Left lung (tissue), 10 donors: Measurements from ENCODE around the gene SLC2A4. TPM values are rescaled to one million over a fixed set of nuclear protein-coding genes. Genes with fewer than 3 reads are reported as not detected.

Source experiments
- ATAC-seq: fragments of 200-7000 bp; cut with Tn5 transposase; one replicate; pipeline ENCODE4 v1.9.1; 2020; ENCODE audit warnings: moderate library complexity
- DNase-seq, 4 donors: peaks; one replicate each; pipeline ENCODE4 v3.0.0-alpha.2; 2013 to 2020
- H3K27ac ChIP-seq, 2 donors: fragments of 200-600 bp; sonication (generic) in 1 of 2; one replicate each; pipeline versions ENCODE4 v1.5.0 to v1.8.0; 2020 to 2021
- H3K27me3 ChIP-seq, 2 donors: fragments of 200-600 bp; sonication (generic) in 1 of 2; one replicate each; pipeline versions ENCODE4 v1.5.0 to v1.8.0; 2020 to 2021
- H3K36me3 ChIP-seq, 2 donors: fragments of 200-600 bp; sonication (generic) in 1 of 2; one replicate each; pipeline versions ENCODE4 v1.5.0 to v1.8.0; 2020 to 2021
- H3K4me1 ChIP-seq, 2 donors: fragments of 200-600 bp; one replicate each; pipeline ENCODE4 v1.8.0; 2021
- H3K4me3 ChIP-seq, 2 donors: fragments of 200-600 bp; sonication (generic) in 1 of 2; one replicate each; pipeline versions ENCODE4 v1.5.0 to v1.8.0; 2020 to 2021; ENCODE audit warnings: mild to moderate bottlenecking in 1 of 2
- H3K9me3 ChIP-seq, 2 donors: fragments of 200-600 bp; sonication (generic) in 1 of 2; one replicate each; pipeline versions ENCODE4 v1.5.0 to v1.8.0; 2020 to 2021
- intact Hi-C, 2 donors: fragments of 100-400 bp; cut with DNase I; formaldehyde crosslinking; loops; one replicate each; pipeline versions ENCODE4 v1.11.2 to v1.14.2; 2022
- polyA plus RNA-seq, 6 donors: library from polyadenylated mRNA; unstranded; fragments of 120-200 nt; gene quantifications; one replicate each; pipeline ENCODE4 v1.2.1, GENCODE V29; 2013; ENCODE audit not compliant: insufficient read length in 6 of 6
- total RNA-seq, 2 donors: library from RNA; stranded (reverse); fragmentation: NEBNext Ultra II Directional; extraction: Animal tissue kit (Norgen Biotek cat#: 25700); gene quantifications; one replicate each; pipeline ENCODE4 v1.2.1, GENCODE V29; 2021
- TF ChIP-seq, protein P1 (sequence below), 2 donors: fragments of 200-600 bp; sonication (generic) in 1 of 2; IDR thresholded peaks; one replicate each; pipeline versions ENCODE4 v1.5.0 to v1.8.0; 2021; ENCODE audit warnings: antibody characterized with exemption in 2 of 2
- donor health status: DM: no; HTN: yes; CAD: no.
- donor health status: DM: no; HTN: no; CAD: no.

Gene SLC2A4
- total and polyA plus RNA-seq, 8 donors, result 0.60 to 1.5 (median 1.1) TPM

DNA sequence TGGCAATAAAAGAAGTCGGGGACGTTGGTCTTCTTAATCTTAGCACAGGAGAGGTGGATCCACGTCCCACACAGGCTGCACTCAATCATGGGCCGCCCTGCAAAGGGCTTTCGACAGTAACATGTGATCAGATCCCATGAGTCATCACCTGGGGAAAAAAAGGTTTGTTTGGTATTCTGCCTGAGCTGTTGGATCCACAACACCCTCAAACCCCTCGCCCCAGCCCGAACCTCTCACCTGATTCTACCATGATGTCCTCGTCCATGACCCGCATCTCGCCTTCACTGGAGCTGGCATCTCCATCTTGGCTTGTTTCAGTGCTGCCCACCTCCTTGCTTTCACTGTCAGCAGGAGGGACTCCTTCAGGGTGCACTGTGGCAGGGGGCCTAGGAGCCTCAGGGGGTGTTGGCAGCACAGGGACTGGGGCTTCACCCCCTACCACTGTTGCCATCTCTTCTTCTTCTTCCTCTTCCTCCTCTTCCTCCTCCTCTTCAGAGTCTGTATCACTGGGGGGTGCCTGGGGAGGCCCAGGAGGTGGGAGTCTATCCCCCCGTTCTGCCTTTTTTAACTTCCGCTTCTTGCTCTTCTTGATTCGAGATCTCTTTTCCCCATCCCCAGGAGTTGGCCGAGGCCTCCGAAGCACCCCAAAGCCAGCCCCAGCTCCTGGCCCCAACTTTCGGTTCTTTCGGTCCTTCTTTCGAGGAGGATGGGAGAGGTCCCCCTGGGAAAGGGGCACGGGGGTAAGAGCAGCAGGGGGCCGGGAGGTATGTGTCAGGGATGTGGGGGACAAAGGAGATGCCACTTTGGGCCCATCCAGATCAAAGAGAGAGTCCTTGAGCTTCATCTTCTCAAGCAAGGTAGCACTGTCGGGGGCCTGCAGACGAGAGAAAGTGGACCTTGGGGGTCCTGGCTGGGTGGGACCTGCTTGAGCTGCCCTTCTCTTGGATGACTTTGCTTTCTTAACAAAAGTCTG lies 45.5 kb upstream of the SLC2A4 start:
- Histone ChIP-seq H3K9me3 (no peaks in the 10 kb centered on the region), H3K36me3 (peaks cover 0 to 35% of the 10 kb centered on the region in 2 donors), H3K4me3 (peak overlapping the region in 1 of 2 donors; percentile 88), H3K27ac (peak overlapping the region in 1 of 2 donors; percentile 96), H3K27me3 (no peaks in the 10 kb centered on the region), H3K4me1 (peaks cover 25 to 71% of the 10 kb centered on the region in 2 donors)
- ATAC-seq, result no peak
- intact Hi-C loops, result no loop called here
- TF ChIP-seq, protein P1, sequence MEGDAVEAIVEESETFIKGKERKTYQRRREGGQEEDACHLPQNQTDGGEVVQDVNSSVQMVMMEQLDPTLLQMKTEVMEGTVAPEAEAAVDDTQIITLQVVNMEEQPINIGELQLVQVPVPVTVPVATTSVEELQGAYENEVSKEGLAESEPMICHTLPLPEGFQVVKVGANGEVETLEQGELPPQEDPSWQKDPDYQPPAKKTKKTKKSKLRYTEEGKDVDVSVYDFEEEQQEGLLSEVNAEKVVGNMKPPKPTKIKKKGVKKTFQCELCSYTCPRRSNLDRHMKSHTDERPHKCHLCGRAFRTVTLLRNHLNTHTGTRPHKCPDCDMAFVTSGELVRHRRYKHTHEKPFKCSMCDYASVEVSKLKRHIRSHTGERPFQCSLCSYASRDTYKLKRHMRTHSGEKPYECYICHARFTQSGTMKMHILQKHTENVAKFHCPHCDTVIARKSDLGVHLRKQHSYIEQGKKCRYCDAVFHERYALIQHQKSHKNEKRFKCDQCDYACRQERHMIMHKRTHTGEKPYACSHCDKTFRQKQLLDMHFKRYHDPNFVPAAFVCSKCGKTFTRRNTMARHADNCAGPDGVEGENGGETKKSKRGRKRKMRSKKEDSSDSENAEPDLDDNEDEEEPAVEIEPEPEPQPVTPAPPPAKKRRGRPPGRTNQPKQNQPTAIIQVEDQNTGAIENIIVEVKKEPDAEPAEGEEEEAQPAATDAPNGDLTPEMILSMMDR (IDR thresholded peaks at IDR 0.05), result no peak
- DNase-seq, result no peak

DNA sequence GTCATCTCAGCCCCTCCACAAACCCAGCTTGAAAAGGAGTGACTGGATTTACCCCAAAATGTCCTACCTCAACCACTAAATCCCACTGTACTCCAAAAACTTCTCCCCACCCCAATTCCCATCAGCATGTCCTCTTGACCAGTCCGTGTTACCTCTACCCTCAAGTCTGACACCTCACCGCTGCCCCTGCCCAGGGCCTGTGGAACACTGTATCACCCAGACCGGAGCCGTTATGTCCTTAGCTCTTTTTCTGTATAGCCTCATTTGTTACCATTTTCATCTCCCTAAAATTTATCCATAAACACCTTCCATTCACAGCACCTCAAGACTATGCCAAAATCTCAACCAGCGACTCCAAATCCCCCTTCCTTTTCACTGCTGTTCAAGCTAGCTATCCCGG lies 44.7 kb upstream of the SLC2A4 start:
- Histone ChIP-seq H3K27ac (peak overlapping the region in 1 of 2 donors; percentile 96), H3K9me3 (no peaks in the 10 kb centered on the region), H3K4me1 (peaks cover 31 to 73% of the 10 kb centered on the region in 2 donors), H3K27me3 (no peaks in the 10 kb centered on the region), H3K36me3 (peaks cover 0 to 37% of the 10 kb centered on the region in 2 donors), H3K4me3 (peak overlapping the region in 1 of 2 donors; percentile 99)
- ATAC-seq (no peak), DNase-seq (no peak)
- intact Hi-C loops, result no loop called here
- TF ChIP-seq, protein P1 (IDR thresholded peaks at IDR 0.05), result no peak

DNA sequence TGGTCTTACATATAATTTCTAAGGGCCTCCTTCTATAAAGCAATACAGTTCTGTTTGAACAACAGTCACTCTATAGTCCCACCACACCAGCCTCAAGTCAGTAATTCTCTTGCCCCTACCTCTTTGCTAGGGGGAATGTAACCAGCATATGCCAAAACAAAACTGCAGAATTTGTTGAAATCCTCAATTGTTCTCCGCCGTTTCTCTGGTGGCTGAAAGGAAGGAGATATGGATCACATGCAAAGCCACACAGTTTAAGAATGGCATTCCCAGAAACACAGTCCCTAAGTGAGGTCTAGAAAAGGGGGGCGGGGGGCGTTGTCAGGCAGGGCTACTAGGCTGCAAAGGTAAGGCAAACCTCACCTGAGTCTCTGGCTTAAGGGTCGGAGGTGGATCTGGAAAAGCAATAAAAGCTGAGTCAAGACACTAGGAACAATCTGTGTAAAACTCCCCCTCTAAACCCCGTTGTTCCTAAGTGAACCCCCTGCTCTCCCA lies 44.2 kb upstream of the SLC2A4 start:
- H3K27me3 ChIP-seq, result no peaks in the 10 kb centered on the region
- TF ChIP-seq, protein P1 (IDR thresholded peaks at IDR 0.05), result no peak
- peak overlapping the region; percentile 89 to 96 for H3K27ac ChIP-seq
- ATAC-seq (no peak), DNase-seq (no peak)
- H3K4me3 ChIP-seq, result peak overlapping the region; percentile 86 to 99
- intact Hi-C loops, result no loop called here
- H3K36me3 ChIP-seq, result peaks cover 0 to 37% of the 10 kb centered on the region in 2 donors
- H3K9me3 ChIP-seq, result no peaks in the 10 kb centered on the region
- peaks cover 30 to 68% of the 10 kb centered on the region in 2 donors for H3K4me1 ChIP-seq

DNA sequence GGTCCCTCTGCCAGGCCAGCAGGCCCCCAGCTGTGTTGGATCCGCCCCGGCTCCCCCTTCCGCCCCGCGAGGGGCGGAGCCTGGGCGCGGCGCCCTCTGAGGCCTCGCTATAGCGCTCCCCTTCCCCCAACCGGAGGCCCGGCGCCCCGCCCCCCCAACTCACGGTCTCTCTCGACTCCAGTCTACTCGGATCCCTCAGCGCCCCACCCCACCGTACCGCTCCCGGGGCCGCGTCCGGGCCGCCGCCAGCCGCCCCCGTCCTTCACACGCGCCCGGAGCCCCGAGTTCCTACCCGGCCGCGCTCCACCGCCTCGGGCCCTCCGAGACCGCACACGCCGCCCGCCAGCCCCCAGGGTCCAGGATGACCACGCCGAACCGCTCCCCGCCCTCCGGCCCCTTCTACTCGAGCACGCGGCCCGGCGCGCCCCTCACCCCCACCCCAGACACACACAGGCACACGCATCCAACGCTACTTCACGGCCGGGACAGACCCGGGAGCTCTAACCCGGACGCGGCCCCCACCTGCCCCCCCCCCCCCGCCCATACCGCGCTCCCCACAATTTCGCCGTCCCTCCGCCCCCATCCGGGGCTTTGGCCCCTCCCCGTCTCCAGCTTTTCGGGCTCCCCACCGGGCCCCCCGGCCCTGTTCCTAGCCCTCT lies 43.6 kb upstream of the SLC2A4 start:
- Histone ChIP-seq H3K27ac (peak overlapping the region; percentile 89 to 96), H3K4me1 (peaks cover 24 to 63% of the 10 kb centered on the region in 2 donors), H3K9me3 (no peaks in the 10 kb centered on the region), H3K27me3 (no peaks in the 10 kb centered on the region), H3K36me3 (peaks cover 0 to 37% of the 10 kb centered on the region in 2 donors), H3K4me3 (peak overlapping the region; percentile 86 to 99)
- intact Hi-C loops, result no loop called here
- ATAC-seq, result peak; percentile 15
- TF ChIP-seq, protein P1 (IDR thresholded peaks at IDR 0.05), result no peak
- DNase-seq, result peak in 3 of 4 donors; percentile 82 to 94 (median 90)
